Fibroblast of pulmonary artery (primary cell): ENCODE results near the gene BNC2.
A peak's percentile ranks its signal among the peaks of the same experiment; 100 is the strongest.

Source experiments
- DNase-seq: peaks from one replicate; pipeline ENCODE4 v3.0.0-alpha.2; 2010; ENCODE audit warnings: low read depth
- H3K4me3 ChIP-seq: replicated peaks from 2 replicates; pipeline ENCODE4 v1.5.1; 2011; ENCODE audit warnings: low read depth, mild to moderate bottlenecking, control low read depth, low read length, moderate library complexity
- TF ChIP-seq, protein P1 (sequence below): IDR thresholded peaks from 2 replicates; pipeline ENCODE4 v1.5.1; 2011; ENCODE audit warnings: mild to moderate bottlenecking, control low read depth, low read length, inconsistent platforms; ENCODE audit errors: missing control alignments

The BNC2 gene

DNA sequence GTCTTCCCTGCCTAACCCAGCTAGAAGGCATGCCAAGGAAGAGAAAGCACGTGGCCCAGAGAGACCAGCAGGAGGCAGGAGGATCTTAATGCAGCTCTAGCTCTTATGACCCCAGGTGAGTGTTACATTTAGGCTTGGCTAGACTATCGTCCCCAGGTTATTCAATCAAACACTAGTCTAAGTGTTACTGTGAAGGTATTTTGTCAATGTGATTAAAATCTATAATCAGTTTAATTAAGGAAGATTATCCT lies 483.7 kb downstream of the BNC2 start:
- no peak for DNase-seq
- TF ChIP-seq, protein P1, sequence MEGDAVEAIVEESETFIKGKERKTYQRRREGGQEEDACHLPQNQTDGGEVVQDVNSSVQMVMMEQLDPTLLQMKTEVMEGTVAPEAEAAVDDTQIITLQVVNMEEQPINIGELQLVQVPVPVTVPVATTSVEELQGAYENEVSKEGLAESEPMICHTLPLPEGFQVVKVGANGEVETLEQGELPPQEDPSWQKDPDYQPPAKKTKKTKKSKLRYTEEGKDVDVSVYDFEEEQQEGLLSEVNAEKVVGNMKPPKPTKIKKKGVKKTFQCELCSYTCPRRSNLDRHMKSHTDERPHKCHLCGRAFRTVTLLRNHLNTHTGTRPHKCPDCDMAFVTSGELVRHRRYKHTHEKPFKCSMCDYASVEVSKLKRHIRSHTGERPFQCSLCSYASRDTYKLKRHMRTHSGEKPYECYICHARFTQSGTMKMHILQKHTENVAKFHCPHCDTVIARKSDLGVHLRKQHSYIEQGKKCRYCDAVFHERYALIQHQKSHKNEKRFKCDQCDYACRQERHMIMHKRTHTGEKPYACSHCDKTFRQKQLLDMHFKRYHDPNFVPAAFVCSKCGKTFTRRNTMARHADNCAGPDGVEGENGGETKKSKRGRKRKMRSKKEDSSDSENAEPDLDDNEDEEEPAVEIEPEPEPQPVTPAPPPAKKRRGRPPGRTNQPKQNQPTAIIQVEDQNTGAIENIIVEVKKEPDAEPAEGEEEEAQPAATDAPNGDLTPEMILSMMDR, result no peak
- H3K4me3 ChIP-seq, result no peak overlapping the region

GRCh38 chr9:16386007-16386826 lies 484.3 kb downstream of the BNC2 start:
- TF ChIP-seq, protein P1, result no peak
- peak; percentile 74 for DNase-seq
- no peak overlapping the region for H3K4me3 ChIP-seq

DNA sequence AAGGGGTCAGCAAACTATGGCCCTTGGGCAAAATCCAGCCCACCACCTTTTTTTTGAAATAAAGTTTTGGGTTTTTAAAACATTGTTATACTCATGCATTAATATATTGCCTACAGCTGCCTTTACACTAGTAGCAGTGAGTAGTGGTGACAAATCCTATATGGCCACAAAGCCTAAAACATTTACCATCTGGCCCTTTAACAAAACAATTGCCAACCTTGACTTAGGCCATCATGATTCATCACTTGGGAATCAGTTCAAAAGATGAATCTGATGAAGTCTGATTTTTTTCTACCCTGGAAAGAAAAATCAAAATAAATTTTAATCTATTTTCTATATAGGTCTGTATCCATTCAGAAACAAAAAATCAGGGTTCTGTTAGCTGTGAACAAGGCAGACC lies 484.9 kb downstream of the BNC2 start:
- TF ChIP-seq, protein P1, result no peak
- DNase-seq, result peak; percentile 73
- no peak overlapping the region for H3K4me3 ChIP-seq

- H3K4me3 ChIP-seq, result no peak overlapping the region
- TF ChIP-seq, protein P1, result no peak
- DNase-seq, result no peak
Observed at GRCh38 chr9:16384993-16385392, 485.5 kb downstream of the BNC2 start.

DNA sequence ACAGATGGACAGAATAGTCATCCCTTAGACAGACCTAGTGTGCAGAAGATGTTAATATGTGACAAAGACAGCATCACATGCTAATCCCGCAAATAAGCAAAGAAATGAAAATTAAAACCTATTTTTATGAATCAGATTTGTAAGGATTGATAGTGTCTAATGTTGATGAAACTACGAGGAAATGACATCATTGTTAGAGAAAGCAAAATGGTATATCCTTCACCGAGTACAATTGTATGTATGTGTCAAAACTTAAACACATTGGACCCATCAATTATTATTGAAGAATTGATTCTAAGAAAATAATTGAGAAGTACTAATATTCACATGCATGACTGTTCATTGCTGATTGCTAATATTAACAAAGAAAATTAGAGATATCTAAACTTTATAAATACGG lies 493.2 kb downstream of the BNC2 start:
- TF ChIP-seq, protein P1, result no peak
- H3K4me3 ChIP-seq, result no peak overlapping the region
- DNase-seq, result no peak

DNA sequence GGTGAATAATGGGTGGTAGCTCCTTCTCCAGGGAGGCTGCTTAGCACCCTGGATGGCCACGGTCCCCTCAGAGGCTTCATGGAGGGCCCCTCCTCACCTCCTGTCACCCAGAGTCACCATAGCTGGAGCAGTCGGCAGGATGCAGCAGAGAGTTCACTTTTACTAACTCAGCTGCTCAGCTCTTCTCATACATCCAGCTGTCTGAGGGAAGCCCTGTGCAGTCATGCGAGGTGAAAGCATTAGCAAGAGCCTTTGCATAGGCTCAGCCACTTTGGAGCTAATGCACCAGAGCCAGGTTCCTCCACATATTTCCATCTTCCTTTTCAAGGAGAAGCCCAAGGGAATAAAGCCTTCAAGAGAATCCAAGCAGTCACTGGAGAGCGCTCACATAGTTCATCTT lies 499.2 kb downstream of the BNC2 start:
- no peak for DNase-seq
- H3K4me3 ChIP-seq, result no peak overlapping the region
- TF ChIP-seq, protein P1, result no peak

DNA sequence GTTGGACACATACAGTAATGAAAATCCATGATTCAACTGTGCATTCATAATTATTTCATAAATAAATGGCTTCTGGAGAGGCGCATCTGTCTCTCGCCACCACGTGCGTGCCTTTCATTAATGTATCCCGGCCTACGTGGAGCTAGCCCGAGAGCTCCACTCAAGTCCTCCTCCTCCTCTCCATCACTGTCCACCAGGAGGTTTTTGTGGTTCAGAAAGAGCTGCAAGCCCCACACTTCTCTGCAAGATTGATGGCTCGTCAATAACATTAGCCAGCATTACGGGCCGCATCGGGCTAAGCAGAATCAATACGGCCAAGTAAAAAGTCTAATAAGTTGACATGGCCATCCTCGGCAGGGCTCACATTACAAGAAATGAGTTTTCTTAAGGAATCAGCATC lies 499.8 kb downstream of the BNC2 start:
- DNase-seq, result no peak
- TF ChIP-seq, protein P1, result no peak
- H3K4me3 ChIP-seq, result no peak overlapping the region
